ENCODE results near the gene PI16. TPM values are rescaled to one million over a fixed set of nuclear protein-coding genes. Genes with fewer than 3 reads are reported as not detected.

The PI16 gene
- polyA plus RNA-seq, 1 of the 3 experiments (the other 2 are of a cell fraction), result 0.02 TPM

DNA sequence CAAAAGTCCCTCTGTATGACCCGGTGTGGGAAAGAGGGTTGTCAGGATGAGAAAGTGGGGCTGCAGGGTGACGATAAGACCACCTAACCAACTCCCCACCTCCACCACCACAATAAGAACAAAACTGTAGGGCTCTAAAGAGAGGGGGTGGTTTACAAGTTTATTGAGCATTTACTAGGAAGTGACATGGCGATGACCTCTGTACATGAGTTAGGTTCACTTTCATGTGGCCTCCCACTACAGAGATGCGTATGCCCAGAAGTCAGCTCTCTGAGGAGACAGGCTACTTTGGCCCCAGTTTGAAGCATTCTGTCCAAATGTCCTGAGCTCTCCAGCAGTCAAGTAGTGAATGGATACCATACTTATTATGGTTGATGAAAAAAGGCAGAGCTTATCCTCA lies 28.7 kb upstream of the PI16 start:
- DNase-seq, result no peak
- Histone ChIP-seq H3K27me3 (ENCODE audit: insufficient read depth) (no peaks in the 10 kb centered on the region), H3F3A (replicated peaks; ENCODE audit: insufficient read depth) (no peaks in the 10 kb centered on the region), H3K9me3 (no peaks in the 10 kb centered on the region), H3K4me2 (no peak overlapping the region), H3K9ac (no peak overlapping the region), H3K27ac (ENCODE audit: low read depth in 2 of 2, low read length in 1 of 2) (no peak overlapping the region), H2AFZ (ENCODE audit: low read depth) (no peak overlapping the region), H3K79me2 (ENCODE audit: insufficient read depth) (no peaks in the 10 kb centered on the region), H3K4me1 (ENCODE audit: control insufficient read depth in 1 of 2, insufficient read depth in 2 of 2, low read depth in 1 of 2, low read length in 1 of 2) (peaks cover 0 to 5% of the 10 kb centered on the region in 2 experiments; a peak in 1 of 4 replicates), H3K36me3 (replicated peaks in 1 of 2; ENCODE audit: control insufficient read depth in 1 of 2, insufficient read depth in 2 of 2, low read length in 1 of 2) (peaks cover 13 to 27% of the 10 kb centered on the region in 2 experiments), H4K20me1 (ENCODE audit: insufficient read depth) (no peaks in the 10 kb centered on the region), H3K4me3 (ENCODE audit: low read depth in 2 of 2, low read length in 1 of 2) (no peak overlapping the region), H3K9me2 (no peaks in the 10 kb centered on the region)
- CTCF ChIA-PET, result no interaction called here
- POLR2A ChIA-PET, result no interaction called here
- WGBS (ENCODE audit: low lambda C conversion rate), result 100% methylated on average over 4 of the region's 4 CpGs
- no peak for TF ChIP-seq FOXM1 (IDR thresholded peaks at IDR 0.05; ENCODE audit: low read depth)
- no peak for TF ChIP-seq SMC3 (IDR thresholded peaks at IDR 0.05; ENCODE audit: low read depth, low read length)
- TF ChIP-seq FOSL2 (IDR thresholded peaks at IDR 0.05; ENCODE audit: borderline replicate concordance, low read depth), result no peak
- no peak for TF ChIP-seq TAF1 (IDR thresholded peaks at IDR 0.05; ENCODE audit: borderline replicate concordance, low read depth, low read length)
- no peak for TF ChIP-seq EP300 (IDR thresholded peaks at IDR 0.05; ENCODE audit: borderline replicate concordance in 1 of 2, low read depth in 1 of 2, low read length in 1 of 2)
- TF ChIP-seq GABPA (IDR thresholded peaks at IDR 0.05; ENCODE audit: low read depth), result no peak
- TF ChIP-seq GATA2 (CRISPR knock-in tag; IDR thresholded peaks at IDR 0.05), result no peak
- no peak for TF ChIP-seq TCF12 (IDR thresholded peaks at IDR 0.05)
- TF ChIP-seq, protein P1, sequence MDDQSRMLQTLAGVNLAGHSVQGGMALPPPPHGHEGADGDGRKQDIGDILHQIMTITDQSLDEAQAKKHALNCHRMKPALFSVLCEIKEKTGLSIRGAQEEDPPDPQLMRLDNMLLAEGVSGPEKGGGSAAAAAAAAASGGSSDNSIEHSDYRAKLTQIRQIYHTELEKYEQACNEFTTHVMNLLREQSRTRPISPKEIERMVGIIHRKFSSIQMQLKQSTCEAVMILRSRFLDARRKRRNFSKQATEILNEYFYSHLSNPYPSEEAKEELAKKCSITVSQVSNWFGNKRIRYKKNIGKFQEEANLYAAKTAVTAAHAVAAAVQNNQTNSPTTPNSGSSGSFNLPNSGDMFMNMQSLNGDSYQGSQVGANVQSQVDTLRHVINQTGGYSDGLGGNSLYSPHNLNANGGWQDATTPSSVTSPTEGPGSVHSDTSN (IDR thresholded peaks at IDR 0.05), result no peak

DNA sequence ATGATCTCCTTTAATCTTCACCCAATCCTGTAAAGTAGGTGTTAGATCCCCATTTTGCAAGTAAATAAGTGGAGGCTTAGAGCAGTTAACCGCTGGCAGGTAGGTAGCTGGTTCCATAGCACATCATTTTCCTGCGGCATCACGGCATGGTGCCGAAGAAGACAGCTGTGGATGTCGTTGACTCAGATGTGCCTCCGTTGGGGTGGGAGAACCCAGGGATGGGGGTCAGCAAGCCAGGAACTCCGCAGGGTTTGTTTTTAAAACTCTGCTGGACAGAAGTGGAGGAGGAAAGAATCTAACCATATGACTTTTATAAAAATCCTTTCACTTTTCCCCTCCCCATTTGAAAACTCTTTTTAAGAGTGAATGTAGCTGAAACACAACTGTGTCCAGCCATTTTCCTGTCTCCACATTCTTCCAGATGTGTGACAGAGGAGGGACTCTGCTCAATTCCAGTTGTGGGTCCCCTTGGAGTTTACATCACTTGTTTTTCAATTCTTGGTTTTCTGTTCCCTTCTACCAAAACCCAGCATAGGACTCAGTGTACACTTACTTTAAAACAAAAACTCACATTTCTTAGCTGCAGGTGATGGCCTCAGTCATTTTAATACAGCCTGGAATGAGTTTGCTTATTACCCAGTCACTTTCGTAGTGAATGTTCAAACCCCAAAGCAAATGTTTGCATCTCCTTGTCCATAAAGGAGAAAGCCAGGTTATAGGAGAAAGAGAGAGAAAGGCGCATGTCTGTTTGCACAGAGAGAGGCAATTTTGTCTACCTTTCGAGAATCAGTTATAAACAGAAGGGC lies 27.6 kb upstream of the PI16 start:
- peaks cover 0 to 5% of the 10 kb centered on the region in 2 experiments; a peak in 1 of 4 replicates for H3K4me1 ChIP-seq (ENCODE audit: control insufficient read depth in 1 of 2, insufficient read depth in 2 of 2, low read depth in 1 of 2, low read length in 1 of 2)
- no peaks in the 10 kb centered on the region for H4K20me1 ChIP-seq (ENCODE audit: insufficient read depth)
- WGBS (ENCODE audit: low lambda C conversion rate), result 98% methylated on average over 10 of the region's 10 CpGs
- no peak overlapping the region for H3K4me3 ChIP-seq (ENCODE audit: low read depth in 2 of 2, low read length in 1 of 2)
- H3K79me2 ChIP-seq (ENCODE audit: insufficient read depth), result no peaks in the 10 kb centered on the region
- H3K36me3 ChIP-seq (replicated peaks in 1 of 2; ENCODE audit: control insufficient read depth in 1 of 2, insufficient read depth in 2 of 2, low read length in 1 of 2), result peaks cover 11 to 22% of the 10 kb centered on the region in 2 experiments
- POLR2A ChIA-PET, result no interaction called here
- H3F3A ChIP-seq (replicated peaks; ENCODE audit: insufficient read depth), result no peaks in the 10 kb centered on the region
- DNase-seq, result no peak
- no peak overlapping the region for H3K4me2 ChIP-seq
- TF ChIP-seq EP300 (IDR thresholded peaks at IDR 0.05; ENCODE audit: borderline replicate concordance in 1 of 2, low read depth in 1 of 2, low read length in 1 of 2) (no peak), SIN3A (IDR thresholded peaks at IDR 0.05; ENCODE audit: borderline replicate concordance, low read depth, low read length) (no peak), RCOR1 (IDR thresholded peaks at IDR 0.05; ENCODE audit: low read length) (no peak), RFX5 (IDR thresholded peaks at IDR 0.05; ENCODE audit: low read length) (no peak), TAF1 (IDR thresholded peaks at IDR 0.05; ENCODE audit: borderline replicate concordance, low read depth, low read length) (no peak), POLR2AphosphoS5 (IDR thresholded peaks at IDR 0.05; ENCODE audit: low read depth, low read length) (no peak), FOXM1 (IDR thresholded peaks at IDR 0.05; ENCODE audit: low read depth) (no peak), FOXJ3 (CRISPR knock-in tag; IDR thresholded peaks at IDR 0.05) (no peak)
- TF ChIP-seq, protein P2, sequence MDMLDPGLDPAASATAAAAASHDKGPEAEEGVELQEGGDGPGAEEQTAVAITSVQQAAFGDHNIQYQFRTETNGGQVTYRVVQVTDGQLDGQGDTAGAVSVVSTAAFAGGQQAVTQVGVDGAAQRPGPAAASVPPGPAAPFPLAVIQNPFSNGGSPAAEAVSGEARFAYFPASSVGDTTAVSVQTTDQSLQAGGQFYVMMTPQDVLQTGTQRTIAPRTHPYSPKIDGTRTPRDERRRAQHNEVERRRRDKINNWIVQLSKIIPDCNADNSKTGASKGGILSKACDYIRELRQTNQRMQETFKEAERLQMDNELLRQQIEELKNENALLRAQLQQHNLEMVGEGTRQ (IDR thresholded peaks at IDR 0.05; ENCODE audit: borderline replicate concordance, low read depth, low read length), result no peak
- TF ChIP-seq, protein P3, sequence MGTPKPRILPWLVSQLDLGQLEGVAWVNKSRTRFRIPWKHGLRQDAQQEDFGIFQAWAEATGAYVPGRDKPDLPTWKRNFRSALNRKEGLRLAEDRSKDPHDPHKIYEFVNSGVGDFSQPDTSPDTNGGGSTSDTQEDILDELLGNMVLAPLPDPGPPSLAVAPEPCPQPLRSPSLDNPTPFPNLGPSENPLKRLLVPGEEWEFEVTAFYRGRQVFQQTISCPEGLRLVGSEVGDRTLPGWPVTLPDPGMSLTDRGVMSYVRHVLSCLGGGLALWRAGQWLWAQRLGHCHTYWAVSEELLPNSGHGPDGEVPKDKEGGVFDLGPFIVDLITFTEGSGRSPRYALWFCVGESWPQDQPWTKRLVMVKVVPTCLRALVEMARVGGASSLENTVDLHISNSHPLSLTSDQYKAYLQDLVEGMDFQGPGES (IDR thresholded peaks at IDR 0.05; ENCODE audit: low read depth, low read length), result no peak
- TF ChIP-seq, protein P1 (IDR thresholded peaks at IDR 0.05), result no peak
- TF ChIP-seq, protein P4, sequence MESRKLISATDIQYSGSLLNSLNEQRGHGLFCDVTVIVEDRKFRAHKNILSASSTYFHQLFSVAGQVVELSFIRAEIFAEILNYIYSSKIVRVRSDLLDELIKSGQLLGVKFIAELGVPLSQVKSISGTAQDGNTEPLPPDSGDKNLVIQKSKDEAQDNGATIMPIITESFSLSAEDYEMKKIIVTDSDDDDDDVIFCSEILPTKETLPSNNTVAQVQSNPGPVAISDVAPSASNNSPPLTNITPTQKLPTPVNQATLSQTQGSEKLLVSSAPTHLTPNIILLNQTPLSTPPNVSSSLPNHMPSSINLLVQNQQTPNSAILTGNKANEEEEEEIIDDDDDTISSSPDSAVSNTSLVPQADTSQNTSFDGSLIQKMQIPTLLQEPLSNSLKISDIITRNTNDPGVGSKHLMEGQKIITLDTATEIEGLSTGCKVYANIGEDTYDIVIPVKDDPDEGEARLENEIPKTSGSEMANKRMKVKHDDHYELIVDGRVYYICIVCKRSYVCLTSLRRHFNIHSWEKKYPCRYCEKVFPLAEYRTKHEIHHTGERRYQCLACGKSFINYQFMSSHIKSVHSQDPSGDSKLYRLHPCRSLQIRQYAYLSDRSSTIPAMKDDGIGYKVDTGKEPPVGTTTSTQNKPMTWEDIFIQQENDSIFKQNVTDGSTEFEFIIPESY (IDR thresholded peaks at IDR 0.05; ENCODE audit: borderline replicate concordance, low read depth), result no peak
- H3K9me3 ChIP-seq, result no peaks in the 10 kb centered on the region
- CTCF ChIA-PET, result interaction anchor here (1.1 to 1.5 kb wide), 2 partner anchors 76 to 91 kb away, joined by 3 to 6 read pairs; no protein-coding TSS in a partner anchor
- no peak overlapping the region for H3K27ac ChIP-seq (ENCODE audit: low read depth in 2 of 2, low read length in 1 of 2)
- H3K9me2 ChIP-seq, result no peaks in the 10 kb centered on the region
- H2AFZ ChIP-seq (ENCODE audit: low read depth), result no peak overlapping the region
- H3K27me3 ChIP-seq (ENCODE audit: insufficient read depth), result no peaks in the 10 kb centered on the region
- H3K9ac ChIP-seq, result no peak overlapping the region
